Neural cell (in vitro differentiated cells): ENCODE data around the gene SUCLG2. TPM values are rescaled to one million over a fixed set of nuclear protein-coding genes. Genes with fewer than 3 reads are reported as not detected.

Experiments
- H2AFZ ChIP-seq: fragments of 200-600, 300-800 bp; sonication (generic), shearing (Covaris generic); 2 replicates; pipeline ENCODE4 v1.6.0; 2014; ENCODE audit warnings: low read depth, mild to moderate bottlenecking, antibody characterized with exemption, low read length, moderate library complexity
- H3F3A ChIP-seq: fragments of 200-600 bp; shearing (Covaris generic); 2 replicates; pipeline ENCODE4 v1.6.1; 2016; ENCODE audit warnings: mild to moderate bottlenecking, moderate library complexity, mixed read lengths, antibody characterized with exemption, low read length; ENCODE audit not compliant: insufficient read depth, poor library complexity, severe bottlenecking
- H3K27ac ChIP-seq: fragments of 200-600, 300-800 bp; sonication (generic), shearing (Covaris generic); 2 replicates; pipeline ENCODE4 v1.5.1; 2014; ENCODE audit warnings: mild to moderate bottlenecking, low read length, moderate library complexity
- H3K27me3 ChIP-seq: fragments of 300-800, 200-600 bp; sonication (generic), shearing (Covaris generic); 2 replicates; pipeline ENCODE4 v1.6.0; 2014; ENCODE audit warnings: mild to moderate bottlenecking, low read depth, low read length, moderate library complexity; ENCODE audit not compliant: insufficient read depth
- H3K36me3 ChIP-seq: fragments of 300-800, 200-600 bp; sonication (generic), shearing (Covaris generic); 2 replicates; pipeline ENCODE4 v1.5.1; 2014; ENCODE audit warnings: mild to moderate bottlenecking, antibody characterized with exemption, low read length, moderate library complexity; ENCODE audit not compliant: insufficient read depth
- H3K4me2 ChIP-seq: fragments of 300-800, 200-600 bp; sonication (generic), shearing (Covaris generic); 2 replicates; pipeline ENCODE4 v1.6.0; 2014; ENCODE audit warnings: mild to moderate bottlenecking, low read length
- H3K4me3 ChIP-seq: fragments of 300-800, 200-600 bp; sonication (generic), shearing (Covaris generic); 2 replicates; pipeline ENCODE4 v1.5.1; 2014; ENCODE audit warnings: mild to moderate bottlenecking, low read length, moderate library complexity
- H3K79me2 ChIP-seq: fragments of 200-600 bp; shearing (Covaris generic); replicated peaks from 2 replicates; pipeline ENCODE4 v1.6.0; 2014; ENCODE audit warnings: mild to moderate bottlenecking, low read length, moderate library complexity; ENCODE audit not compliant: insufficient read depth
- H3K9ac ChIP-seq: fragments of 300-800, 200-600 bp; sonication (generic), shearing (Covaris generic); 2 replicates; pipeline ENCODE4 v1.6.1; 2016; ENCODE audit warnings: mild to moderate bottlenecking, low read length, mixed read lengths
- H3K9me2 ChIP-seq: fragments of 200-600 bp; shearing (Covaris generic); 2 replicates; pipeline ENCODE4 v1.6.1; 2016; ENCODE audit warnings: mild to moderate bottlenecking, low read length, mixed read lengths; ENCODE audit not compliant: insufficient read depth
- H3K9me3 ChIP-seq: fragments of 200-600, 300-800 bp; sonication (generic), shearing (Covaris generic); 2 replicates; pipeline ENCODE4 v1.6.1; 2016; ENCODE audit warnings: mild to moderate bottlenecking, mixed run types, low read length, moderate library complexity, mixed read lengths
- H4K20me1 ChIP-seq: fragments of 200-600 bp; shearing (Covaris generic); 2 replicates; pipeline ENCODE4 v1.6.1; 2016; ENCODE audit warnings: mild to moderate bottlenecking, mixed run types; ENCODE audit not compliant: insufficient read depth
- CTCF ChIP-seq: fragments of 450-650 bp; IDR thresholded peaks from 2 replicates; pipeline ENCODE4 v1.5.1; 2014; ENCODE audit warnings: antibody characterized with exemption, mild to moderate bottlenecking, moderate library complexity; ENCODE audit not compliant: poor library complexity, severe bottlenecking
- EP300 ChIP-seq: fragments of 450-650 bp; conservative IDR thresholded peaks from 2 replicates; pipeline ENCODE4 v1.6.1; 2014; ENCODE audit warnings: antibody characterized with exemption, mild to moderate bottlenecking, moderate library complexity; ENCODE audit not compliant: poor library complexity, severe bottlenecking
- EZH2 ChIP-seq: fragments of 200-600, 300-800 bp; shearing (Covaris generic), sonication (generic); IDR thresholded peaks from 2 replicates; pipeline ENCODE4 v1.6.1; 2014; ENCODE audit warnings: antibody characterized with exemption, low read length, borderline replicate concordance, mild to moderate bottlenecking; ENCODE audit not compliant: insufficient read depth, poor library complexity, severe bottlenecking
- MXI1 ChIP-seq: fragments of 450-650 bp; conservative IDR thresholded peaks from 2 replicates; pipeline ENCODE4 v1.6.1; 2014; ENCODE audit warnings: antibody characterized with exemption, mild to moderate bottlenecking; ENCODE audit not compliant: poor library complexity, severe bottlenecking
- POLR2AphosphoS5 ChIP-seq: IDR thresholded peaks from 2 replicates; pipeline ENCODE4 v1.6.1; 2012
- RAD21 ChIP-seq: fragments of 450-650 bp; conservative IDR thresholded peaks from 2 replicates; pipeline ENCODE4 v1.6.1; 2014; ENCODE audit warnings: antibody characterized with exemption, mild to moderate bottlenecking, moderate library complexity
- REST ChIP-seq: IDR thresholded peaks from 2 replicates; pipeline ENCODE4 v1.6.1; 2012; ENCODE audit warnings: borderline replicate concordance
- SMC3 ChIP-seq: fragments of 450-650 bp; conservative IDR thresholded peaks from 2 replicates; pipeline ENCODE4 v1.6.1; 2014; ENCODE audit warnings: antibody characterized with exemption, mild to moderate bottlenecking, moderate library complexity; ENCODE audit not compliant: poor library complexity
- TAF1 ChIP-seq: IDR thresholded peaks from 2 replicates; pipeline ENCODE4 v1.6.1; 2012; ENCODE audit warnings: low read depth
- polyA plus RNA-seq: library from polyadenylated mRNA; depleted of rRNA; stranded (reverse); fragments of >200 nt; gene quantifications from 2 replicates; pipeline ENCODE4 v1.2.3, GENCODE V29; 2014

The SUCLG2 gene
- polyA plus RNA-seq, 1 donor from 2014 or later: 0.15 TPM

- Histone ChIP-seq H3K9ac (no peak overlapping the region), H3K27me3 (no peaks in the 10 kb centered on the region), H3K4me3 (no peak overlapping the region), H2AFZ (no peak overlapping the region), H3F3A (no peaks in the 10 kb centered on the region), H3K27ac (no peak overlapping the region), H3K9me2 (no peaks in the 10 kb centered on the region), H3K9me3 (no peaks in the 10 kb centered on the region), H3K36me3 (no peaks in the 10 kb centered on the region), H3K79me2 (no peaks in the 10 kb centered on the region), H4K20me1 (no peaks in the 10 kb centered on the region), H3K4me2 (no peak overlapping the region)
- TF ChIP-seq REST (no peak), EZH2 (no peak), MXI1 (no peak), RAD21 (no peak), TAF1 (no peak), SMC3 (no peak), POLR2AphosphoS5 (no peak), CTCF (no peak), EP300 (no peak)
These were observed 55.4 kb downstream of the SUCLG2 start for GRCh38 chr3:67598814-67599556.

- H3K4me3 ChIP-seq: no peak overlapping the region
- H3K4me2 ChIP-seq: no peak overlapping the region
- H3K9ac ChIP-seq: no peak overlapping the region
- H3K9me2 ChIP-seq: no peaks in the 10 kb centered on the region
- H3F3A ChIP-seq: no peaks in the 10 kb centered on the region
- no peaks in the 10 kb centered on the region for H3K27me3 ChIP-seq
- no peaks in the 10 kb centered on the region for H3K79me2 ChIP-seq
- TF ChIP-seq CTCF (no peak), SMC3 (no peak), EP300 (no peak), REST (no peak), TAF1 (no peak), MXI1 (no peak), EZH2 (no peak), RAD21 (no peak), POLR2AphosphoS5 (no peak)
- H3K27ac ChIP-seq: no peak overlapping the region
- no peaks in the 10 kb centered on the region for H4K20me1 ChIP-seq
- H3K36me3 ChIP-seq: no peaks in the 10 kb centered on the region
- H3K9me3 ChIP-seq: no peaks in the 10 kb centered on the region
- no peak overlapping the region for H2AFZ ChIP-seq
These were observed 59.0 kb downstream of the SUCLG2 start for GRCh38 chr3:67595424-67595823.
